Activated CD4-positive, alpha-beta T cell treated with anti-CD3 and anti-CD28 coated beads, Interleukin-2, amount 50 U/mL, for 16 hours (primary cell): ENCODE measurements around the gene XYLT1.

Experiments used
- DNase-seq: peaks from one replicate; pipeline ENCODE4 v3.0.0-alpha.2; 2020

Gene XYLT1

GRCh38 chr16:17076092-17076754 is 394.5 kb downstream of the XYLT1 start:
- no peak for DNase-seq

GRCh38 chr16:17072104-17072503 is 398.7 kb downstream of the XYLT1 start:
- no peak for DNase-seq

- DNase-seq = peak; percentile 53
Observed at GRCh38 chr16:17070882-17071592, 399.7 kb downstream of the XYLT1 start.

GRCh38 chr16:17069681-17070080 is 401.1 kb downstream of the XYLT1 start:
- no peak for DNase-seq

- no peak for DNase-seq
Observed at GRCh38 chr16:17068524-17068923, 402.2 kb downstream of the XYLT1 start.

- DNase-seq = no peak
Observed at GRCh38 chr16:17067882-17068281, 402.9 kb downstream of the XYLT1 start.

- DNase-seq = no peak
Observed at GRCh38 chr16:17063201-17064139, 407.3 kb downstream of the XYLT1 start.

- no peak for DNase-seq
Observed at GRCh38 chr16:17062676-17063075, 408.1 kb downstream of the XYLT1 start.

- no peak for DNase-seq
Observed at GRCh38 chr16:17061326-17061725, 409.4 kb downstream of the XYLT1 start.

GRCh38 chr16:17058471-17058870 is 412.3 kb downstream of the XYLT1 start:
- DNase-seq = no peak

- no peak for DNase-seq
Observed at GRCh38 chr16:17056666-17057065, 414.1 kb downstream of the XYLT1 start.

- DNase-seq = no peak
Observed at GRCh38 chr16:17053536-17054160, 417.1 kb downstream of the XYLT1 start.
